GM18873 (cell line): ENCODE data around the gene HID1.

Experiments
- ATAC-seq: cut with Tn5 transposase; IDR thresholded peaks from one replicate; pipeline ENCODE4 v1.9.1; 2021; ENCODE audit warnings: mild to moderate bottlenecking, moderate library complexity, moderate number of reproducible peaks; ENCODE audit not compliant: unreplicated experiment, low FRiP score

HID1 gene

GRCh38 chr17:74951680-74952421 lies 20.7 kb downstream of the HID1 start:
- no peak for ATAC-seq

GRCh38 chr17:74951065-74951464 lies 21.5 kb downstream of the HID1 start:
- ATAC-seq, result no peak

- ATAC-seq, result no peak
Measured at GRCh38 chr17:74950207-74950606, 22.4 kb downstream of the HID1 start.

GRCh38 chr17:74949455-74950115 lies 23.0 kb downstream of the HID1 start:
- ATAC-seq, result no peak

- ATAC-seq, result no peak
Measured at GRCh38 chr17:74947041-74947754, 25.4 kb downstream of the HID1 start.

GRCh38 chr17:74946641-74947040 lies 25.9 kb downstream of the HID1 start:
- ATAC-seq, result no peak

- ATAC-seq, result no peak
Measured at GRCh38 chr17:74945543-74945942, 27.0 kb downstream of the HID1 start.

- no peak for ATAC-seq
Measured at GRCh38 chr17:74943808-74944522, 28.6 kb downstream of the HID1 start.

GRCh38 chr17:74941128-74941725 lies 31.3 kb downstream of the HID1 start:
- ATAC-seq, result no peak

- ATAC-seq, result no peak
Measured at GRCh38 chr17:74939534-74939933, 33.0 kb downstream of the HID1 start.

- ATAC-seq, result no peak
Measured at GRCh38 chr17:74938194-74938950, 34.2 kb downstream of the HID1 start.

- ATAC-seq, result no peak
Measured at GRCh38 chr17:74937064-74938051, 35.2 kb downstream of the HID1 start.

- no peak for ATAC-seq
Measured at GRCh38 chr17:74936470-74936799, 36.1 kb downstream of the HID1 start.

GRCh38 chr17:74935585-74936469 lies 36.7 kb downstream of the HID1 start, which contains the start of gene OTOP3:
TSS of gene OTOP3 (plus strand) at chr17:74935898. CDS start at chr17:74935922, 24 bp downstream.
- no peak for ATAC-seq

GRCh38 chr17:74935048-74935447 lies 37.5 kb downstream of the HID1 start:
- no peak for ATAC-seq

- ATAC-seq, result no peak
Measured at GRCh38 chr17:74930535-74931036, 42.0 kb downstream of the HID1 start.

GRCh38 chr17:74928786-74929185 lies 43.8 kb downstream of the HID1 start:
- ATAC-seq, result no peak
